Ammon's horn (tissue), 1 donor: ENCODE data around the gene SLCO3A1.

Experiments
- DNase-seq: peaks from one replicate; pipeline ENCODE4 v3.0.0-alpha.2; 2016; ENCODE audit warnings: low spot score

The SLCO3A1 gene

DNA sequence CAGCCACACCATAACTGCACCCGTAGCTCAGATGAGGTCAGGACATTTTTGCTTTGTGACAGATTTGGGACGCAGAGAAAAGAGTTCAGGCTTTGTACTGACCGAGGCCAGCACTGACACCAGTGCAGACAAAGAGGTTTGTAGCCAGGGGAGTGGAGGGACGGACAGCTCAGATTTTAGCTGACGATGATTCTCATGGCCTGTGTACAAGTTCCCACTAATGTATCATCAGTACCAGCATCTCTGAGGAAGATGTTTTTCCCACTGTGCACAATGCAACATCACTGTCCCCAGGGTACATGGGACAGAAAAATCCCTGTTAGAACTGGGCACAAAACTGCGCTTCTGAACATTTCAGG, 112.7 kb downstream of the SLCO3A1 start:
- peak; percentile 53 for DNase-seq

DNA sequence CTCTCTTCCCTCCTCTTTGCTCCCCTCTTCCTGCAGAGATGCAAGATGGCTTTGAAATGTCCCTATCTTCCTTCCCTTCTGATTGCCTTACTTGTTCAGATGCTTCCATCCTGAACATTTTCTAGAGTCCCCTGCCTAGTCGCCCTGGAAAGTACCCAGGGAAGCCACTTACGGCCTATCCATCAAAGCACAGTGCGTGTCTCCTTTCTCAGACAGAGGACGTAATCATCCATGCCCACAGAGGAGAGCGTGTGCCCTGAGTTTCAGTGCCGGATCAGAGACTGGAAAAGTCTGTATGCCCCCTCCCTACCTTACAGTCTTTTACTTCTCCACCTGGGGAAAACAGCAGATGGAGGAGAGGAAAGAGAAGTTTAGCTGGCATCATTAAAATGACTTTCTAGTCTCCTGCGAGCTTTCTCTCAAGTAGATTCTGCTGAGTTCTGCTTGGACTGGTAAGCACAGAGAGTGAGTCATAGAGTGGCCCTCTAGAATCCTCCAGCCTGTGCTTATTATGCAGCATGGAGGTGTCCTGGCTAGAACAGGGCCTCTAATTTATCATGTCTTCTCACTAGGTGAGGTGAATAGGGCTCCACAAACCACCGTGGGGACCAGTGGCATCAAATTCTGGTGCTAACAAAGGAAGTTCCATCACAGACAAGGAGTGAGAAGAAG, 114.6 kb downstream of the SLCO3A1 start:
- DNase-seq = no peak

DNA sequence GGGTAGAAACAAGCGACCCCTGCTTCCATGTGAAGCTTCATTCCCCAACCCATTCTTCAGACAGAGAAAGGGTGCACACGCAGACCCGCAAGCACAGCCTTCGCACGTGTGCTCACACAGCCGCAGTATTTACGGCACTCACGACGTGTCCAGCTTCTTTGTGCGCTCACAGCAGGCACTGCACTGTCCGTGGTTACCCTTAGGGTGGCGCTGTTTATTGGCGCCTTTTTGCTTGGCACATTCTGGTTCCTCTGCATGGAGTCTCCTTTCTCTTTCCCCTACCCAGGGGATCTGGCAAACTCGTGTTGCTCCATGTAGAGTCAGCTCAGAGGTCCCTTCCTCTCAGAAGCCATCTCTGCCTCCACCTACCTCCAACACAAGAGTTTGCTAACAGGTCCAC, 115.1 kb downstream of the SLCO3A1 start:
- no peak for DNase-seq

DNA sequence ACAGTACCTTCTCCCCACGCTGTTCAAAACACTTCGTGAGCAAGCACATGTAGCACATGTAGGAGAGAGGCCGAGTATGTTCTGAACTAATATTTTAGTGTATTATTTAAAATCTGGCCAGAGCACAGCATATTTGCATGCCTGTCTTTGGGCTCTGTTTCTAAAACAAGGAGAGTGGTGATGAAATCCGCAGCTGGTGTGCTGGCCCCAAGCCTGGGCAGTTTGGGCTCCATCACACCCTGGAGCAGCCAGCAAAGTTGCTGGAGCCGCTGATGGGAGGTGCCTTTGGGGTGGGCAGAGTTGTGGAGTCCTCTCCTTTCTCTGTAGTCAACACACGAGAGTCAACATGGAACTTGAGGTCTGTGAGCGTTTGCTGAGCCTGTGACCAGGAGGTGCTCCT, 116.6 kb downstream of the SLCO3A1 start:
- peak; percentile 77 for DNase-seq

DNA sequence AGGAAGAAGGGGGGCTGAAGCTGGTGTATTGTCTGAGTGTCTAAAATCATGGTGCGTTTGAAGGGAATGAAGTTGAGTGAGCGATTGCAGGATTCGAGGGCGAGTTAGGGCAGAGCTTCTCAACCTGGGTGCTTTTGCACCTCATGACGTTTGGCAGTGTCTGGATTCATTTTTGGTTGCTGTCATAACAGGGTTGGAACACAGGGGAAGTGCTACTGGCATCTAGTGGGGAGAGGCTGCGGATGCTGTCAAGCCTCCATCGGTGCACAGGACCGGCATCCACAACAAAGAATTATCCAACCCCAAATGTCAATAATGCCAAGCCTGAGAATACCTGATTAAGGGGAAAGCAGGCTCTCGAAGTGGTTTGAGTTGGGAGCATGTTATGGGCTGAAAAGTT, 120.0 kb downstream of the SLCO3A1 start:
- DNase-seq = peak; percentile 56

DNA sequence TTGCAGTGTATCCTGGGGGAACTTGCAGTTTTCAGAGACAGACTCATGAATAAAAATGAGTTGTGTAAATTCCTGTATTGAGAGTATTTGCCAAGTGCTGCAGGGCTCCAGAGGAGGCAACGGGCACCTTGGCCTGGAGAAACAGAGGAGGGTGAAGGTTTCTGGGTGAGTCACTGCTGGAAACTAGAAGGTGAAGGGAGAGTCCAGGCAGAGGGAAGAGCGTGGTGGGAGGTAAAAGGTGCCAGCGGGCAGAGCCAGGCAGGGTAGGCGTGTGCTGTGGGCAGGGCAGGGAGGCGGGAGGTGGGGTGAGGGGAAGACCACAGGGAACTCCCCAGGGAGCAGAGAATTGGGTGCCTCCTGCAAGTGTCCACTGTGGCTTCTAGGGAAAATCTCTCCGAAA, 120.8 kb downstream of the SLCO3A1 start:
- DNase-seq = no peak

DNA sequence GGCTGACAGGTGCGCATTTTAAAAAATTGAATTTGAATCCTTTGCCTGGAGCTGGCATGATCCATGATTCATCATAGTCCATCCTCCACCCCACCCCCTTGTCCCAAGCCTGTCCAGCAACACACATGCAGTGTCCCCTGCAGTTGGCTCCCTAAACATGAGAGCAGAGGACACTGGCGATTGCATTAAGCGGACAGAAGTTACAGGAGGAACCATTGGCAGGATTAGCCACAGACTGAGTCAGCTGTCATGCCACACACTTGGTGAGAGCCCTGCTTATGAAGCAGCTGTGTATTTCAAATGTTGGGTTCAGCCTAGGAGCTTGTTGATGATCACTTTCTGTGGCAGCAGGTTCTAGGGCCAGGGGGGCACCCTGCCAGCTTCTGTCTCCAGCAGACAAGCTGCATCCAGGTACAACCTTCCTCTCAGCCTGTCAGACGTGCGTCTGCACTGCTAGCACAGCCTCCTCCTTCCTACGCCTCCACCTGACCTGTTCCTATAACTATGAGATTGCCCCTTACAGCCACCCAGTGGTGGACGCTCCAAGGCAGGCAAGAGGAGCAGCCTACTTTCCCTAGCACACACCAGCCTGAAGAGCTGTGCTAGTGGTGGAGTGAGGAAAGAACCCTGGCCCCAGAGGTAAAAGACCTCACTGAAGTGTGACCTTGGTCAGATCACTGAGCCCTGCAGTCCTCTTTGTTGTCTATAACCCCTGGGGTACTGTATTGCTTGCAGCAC, 121.9 kb downstream of the SLCO3A1 start:
- no peak for DNase-seq

DNA sequence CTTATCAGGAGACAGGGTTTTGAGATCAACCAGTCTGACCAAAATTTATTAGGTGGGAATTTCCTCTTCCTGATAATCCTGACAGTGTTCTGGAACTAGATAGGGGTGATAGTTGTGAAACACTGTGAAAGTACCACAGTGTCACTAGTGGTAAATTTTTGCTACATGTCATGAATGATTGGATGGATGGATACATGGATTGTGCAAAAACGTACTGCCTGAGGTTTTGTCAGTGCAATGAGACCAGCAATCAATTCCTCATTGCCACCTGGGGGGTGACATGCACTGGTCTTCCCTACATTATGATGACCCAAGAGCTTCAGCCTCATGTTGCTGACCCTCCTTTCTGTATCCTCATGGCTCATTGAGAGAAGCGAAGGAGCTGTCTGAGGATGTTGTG, 123.5 kb downstream of the SLCO3A1 start:
- DNase-seq = no peak

DNA sequence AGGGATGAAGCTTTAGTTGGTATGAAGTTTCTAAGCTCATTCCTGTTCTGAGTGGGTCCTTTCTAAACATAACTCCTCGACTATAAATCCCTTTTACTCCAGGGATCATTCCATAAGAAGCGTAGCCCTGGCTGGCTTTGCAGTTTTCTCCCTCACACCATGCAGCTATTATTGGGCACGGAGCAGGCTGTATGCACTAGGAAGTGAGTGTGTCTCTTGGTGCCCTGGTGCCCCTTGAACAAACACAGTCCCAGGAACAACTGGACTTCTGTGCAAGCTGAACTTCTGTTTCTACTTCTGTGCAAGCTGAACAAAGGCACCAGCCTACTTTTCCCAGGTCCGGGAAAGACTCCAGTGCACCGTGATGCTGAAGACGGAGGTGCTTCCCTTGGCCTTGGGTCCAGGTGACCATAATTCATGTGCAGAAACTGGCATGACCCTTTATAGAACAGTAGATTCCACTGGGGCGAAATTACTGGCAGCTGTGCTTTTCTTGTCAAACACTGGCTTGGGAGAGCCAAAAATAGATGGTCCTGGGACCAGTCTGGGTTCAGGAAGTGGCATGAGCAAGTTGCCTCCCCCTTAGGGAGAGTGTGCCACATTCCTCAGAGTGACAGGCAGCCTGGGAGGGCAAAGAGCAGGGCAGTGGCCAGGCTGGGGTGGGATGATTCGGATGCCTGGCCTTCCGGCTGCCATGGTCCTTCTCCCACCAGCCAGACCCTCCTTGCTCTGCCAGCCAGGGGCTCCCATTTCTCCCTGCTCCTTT, 127.2 kb downstream of the SLCO3A1 start:
- DNase-seq = no peak

DNA sequence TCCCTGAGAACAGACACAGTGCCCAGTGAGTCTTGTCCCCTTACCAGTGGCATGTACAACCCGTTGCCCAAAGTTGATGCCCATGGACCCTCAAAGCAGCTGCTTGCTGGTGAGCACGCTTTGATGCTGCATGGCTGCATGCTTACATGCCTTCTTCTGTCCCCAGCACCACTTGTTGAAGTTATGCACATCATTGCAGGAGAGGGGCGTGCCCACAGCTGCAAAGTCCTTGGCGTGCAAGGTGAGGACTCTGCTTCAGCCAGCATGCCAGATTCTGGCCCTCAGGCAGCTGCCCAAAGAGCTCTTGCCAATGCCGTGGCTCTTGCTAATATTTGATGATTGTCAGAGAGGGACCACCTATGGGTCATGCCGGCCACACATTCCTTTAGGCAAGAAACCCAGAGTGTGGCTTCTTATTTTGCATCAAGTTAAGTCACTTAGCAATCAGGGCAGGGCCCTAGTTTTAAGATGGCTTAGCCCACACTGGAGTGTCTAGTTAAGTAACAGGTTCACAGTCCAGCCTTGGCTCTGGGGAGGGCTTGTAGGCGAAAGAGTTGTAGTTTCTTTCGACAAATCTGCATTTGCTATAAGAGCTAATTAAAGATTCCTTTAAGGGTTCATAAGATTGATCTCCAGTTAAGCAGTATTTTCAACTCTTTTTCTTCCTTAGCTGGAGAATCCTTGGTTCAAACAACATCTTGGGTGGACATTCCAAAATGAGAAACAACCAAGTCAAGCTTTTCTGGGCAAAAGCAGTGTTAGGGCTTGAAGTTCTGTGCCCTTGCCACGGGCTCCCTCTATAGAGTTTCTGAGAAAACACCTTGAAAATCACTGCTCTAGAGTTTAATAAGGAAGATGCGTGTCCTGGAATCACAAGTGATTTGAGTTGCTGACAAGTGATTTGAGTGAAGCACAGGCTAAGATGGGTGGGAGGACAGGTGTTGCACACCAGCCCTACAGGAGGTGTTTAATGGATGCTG, 128.6 kb downstream of the SLCO3A1 start:
- DNase-seq = no peak

DNA sequence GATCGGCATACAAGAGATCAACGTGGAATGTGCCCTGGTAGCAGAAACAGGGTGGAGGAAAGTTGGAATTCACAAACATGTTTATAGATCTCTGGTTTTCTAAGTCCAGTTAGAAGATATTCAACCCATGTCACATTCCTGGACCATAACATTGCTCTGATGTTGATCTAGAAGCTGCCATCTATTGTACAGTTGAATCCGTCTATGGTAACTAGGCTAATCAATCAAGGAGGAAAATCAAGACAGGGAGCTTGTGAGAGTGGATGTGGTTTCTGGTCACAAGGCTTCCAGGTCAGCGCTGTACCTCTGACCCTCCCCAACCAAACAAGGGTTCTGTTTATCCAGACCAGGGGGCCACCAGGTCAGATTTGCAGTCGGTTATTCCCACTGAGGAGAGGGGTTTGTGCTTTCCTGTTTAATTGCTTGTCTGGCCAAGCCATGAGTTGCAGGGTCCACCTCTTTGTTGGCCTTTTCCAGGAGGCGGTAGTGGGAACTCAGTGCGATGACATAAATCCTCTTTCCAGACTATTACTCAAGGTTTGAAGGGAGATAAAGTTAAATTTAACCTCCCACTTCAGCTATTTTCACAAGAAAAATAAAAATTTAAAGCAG, 130.3 kb downstream of the SLCO3A1 start:
- DNase-seq = no peak

DNA sequence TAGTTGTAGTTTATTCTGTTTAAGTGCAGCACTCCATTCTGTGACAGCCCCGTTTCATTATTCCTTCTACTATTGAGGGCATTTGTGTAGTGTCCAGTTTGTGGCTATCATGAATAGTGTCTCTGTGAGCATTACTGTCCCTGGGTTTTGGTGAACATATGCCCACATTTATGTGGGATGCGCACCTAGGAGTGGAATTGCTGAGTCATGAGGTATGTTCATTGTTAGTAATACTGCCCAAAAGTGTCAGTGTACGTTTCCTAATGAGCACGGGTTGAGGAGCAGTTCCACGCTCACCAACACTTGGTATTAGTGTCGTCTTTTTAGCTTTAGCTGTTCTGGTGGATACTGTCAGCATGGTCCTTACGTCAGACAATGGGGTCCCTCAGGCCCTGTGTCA, 131.8 kb downstream of the SLCO3A1 start:
- DNase-seq = no peak

DNA sequence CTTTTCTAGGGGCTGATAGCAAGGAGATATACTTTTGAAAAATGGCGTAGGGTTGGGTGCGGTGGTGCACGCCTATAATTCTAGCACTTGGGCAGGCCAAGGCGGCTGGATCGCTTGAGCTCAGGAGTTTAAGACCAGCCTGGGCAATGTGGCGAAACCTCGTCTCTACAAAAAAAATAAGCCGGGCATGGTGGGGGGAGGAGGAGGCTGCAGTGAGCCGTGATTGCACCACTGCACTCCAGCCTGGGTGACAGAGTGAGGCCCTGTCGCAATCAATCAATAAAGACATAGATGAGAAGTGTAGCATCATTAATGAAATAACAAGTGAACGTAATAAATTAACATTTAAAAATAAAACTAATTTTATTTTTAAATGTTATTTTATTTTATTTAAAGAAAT, 134.6 kb downstream of the SLCO3A1 start:
- DNase-seq = no peak

DNA sequence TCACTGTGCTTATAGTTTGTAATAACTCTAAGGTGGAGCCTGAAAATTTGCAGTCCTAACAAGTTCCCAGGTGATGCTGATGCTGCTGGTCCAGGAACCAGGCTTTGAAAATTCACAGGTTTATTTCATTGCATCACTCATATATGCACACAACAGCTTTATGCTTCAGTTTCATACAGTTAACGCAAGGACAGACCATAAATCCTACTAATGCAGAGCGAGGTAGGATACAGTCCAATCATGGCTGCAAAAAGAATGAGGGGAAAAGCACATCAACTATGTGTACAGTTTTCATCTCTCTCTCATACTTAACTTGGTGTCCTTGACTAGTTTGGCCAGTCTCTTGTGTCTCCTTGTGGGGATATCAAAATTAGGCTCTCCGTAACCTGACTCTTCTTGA, 135.1 kb downstream of the SLCO3A1 start:
- no peak for DNase-seq

DNA sequence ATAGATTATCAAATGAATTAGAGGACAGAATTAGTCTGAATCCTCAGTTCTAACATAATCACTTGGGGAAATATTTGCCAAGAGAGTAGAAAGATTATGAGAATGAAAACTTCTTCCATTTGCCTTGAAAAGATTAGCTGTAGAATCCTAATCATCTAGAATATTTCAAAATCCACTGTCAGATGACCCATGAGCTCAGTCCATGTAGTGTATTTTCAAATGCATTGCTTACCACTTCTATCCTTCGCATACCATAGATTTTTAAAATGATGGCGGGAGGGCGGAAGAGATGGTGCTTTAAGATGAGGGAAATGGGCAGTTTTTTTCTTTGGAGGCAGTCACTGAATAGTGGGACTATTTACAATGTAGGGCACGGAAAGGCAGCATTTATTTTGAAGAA, 136.3 kb downstream of the SLCO3A1 start:
- no peak for DNase-seq

DNA sequence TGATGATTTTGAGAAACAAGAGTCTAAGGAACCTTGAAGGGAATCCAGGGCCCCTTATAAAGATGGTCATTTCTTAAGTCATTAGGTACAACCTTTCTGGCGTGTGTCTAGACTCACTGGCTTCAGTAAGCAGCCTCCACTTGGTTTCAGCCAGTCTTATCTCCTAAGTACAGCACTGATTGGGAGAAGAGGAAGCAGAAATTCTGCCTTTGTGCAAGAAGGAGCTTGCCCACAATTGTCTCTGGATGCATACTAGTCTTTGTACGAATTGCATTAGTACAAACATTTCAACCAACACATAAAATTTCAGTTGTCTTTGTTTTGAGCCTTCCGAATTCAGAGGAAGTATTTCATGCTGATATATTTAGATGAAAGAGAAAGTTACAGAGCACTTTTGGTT, 139.4 kb downstream of the SLCO3A1 start:
- no peak for DNase-seq

DNA sequence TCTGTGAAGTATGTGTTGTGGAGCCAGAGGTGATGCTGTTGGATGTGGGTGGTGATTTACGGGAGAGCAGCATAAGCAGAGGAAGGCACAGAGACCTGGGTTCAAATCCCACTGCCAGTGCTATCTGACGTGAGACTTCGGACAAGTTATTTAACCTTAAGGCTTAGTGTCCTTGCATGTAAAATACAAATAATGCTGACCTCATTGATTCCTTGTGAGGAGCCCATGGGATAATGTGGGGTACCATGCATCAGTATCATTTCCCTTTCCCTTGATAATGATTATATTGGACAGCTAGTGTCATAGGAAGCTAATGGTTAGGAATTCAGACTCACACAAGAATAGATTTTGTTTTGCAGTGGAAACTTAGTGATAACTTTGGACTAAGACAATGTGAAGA, 141.6 kb downstream of the SLCO3A1 start:
- DNase-seq = no peak

DNA sequence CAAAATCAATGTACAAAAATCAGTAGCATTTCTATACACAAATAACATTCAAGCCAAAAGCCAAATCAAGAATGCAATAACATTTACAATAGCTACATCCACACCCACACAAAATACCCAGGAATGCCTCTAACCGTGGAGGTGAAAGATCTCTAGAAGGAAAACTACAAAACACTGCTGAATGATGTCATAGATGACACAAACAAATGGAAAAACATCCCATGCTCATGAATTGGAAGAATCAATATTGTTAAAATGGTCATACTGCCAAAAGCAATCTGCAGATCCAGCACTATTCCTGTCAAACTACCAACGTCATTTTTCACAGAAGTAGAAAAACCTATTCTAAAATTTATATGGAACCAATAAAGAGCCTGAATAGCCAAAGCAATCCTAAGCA, 143.7 kb downstream of the SLCO3A1 start:
- no peak for DNase-seq

DNA sequence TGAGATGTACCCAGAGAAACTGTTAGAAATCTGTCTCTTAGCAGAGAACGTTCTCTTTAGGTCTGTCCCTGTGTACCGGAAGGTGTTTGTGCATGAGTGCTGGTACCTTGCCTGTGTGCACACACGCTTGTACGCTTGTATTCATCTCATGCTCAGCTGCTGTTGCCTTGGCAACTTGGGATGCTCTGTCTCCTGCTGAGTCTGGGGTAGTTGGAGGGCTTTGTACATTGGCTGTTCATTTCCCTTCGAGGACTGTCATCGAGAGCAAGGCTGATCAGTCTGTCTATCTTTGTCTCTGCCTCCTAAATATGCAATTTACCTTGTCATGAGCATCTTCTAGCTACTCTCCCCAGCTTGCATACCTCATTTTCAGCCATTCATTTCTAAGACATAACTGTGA, 147.2 kb downstream of the SLCO3A1 start:
- peak; percentile 39 for DNase-seq

DNA sequence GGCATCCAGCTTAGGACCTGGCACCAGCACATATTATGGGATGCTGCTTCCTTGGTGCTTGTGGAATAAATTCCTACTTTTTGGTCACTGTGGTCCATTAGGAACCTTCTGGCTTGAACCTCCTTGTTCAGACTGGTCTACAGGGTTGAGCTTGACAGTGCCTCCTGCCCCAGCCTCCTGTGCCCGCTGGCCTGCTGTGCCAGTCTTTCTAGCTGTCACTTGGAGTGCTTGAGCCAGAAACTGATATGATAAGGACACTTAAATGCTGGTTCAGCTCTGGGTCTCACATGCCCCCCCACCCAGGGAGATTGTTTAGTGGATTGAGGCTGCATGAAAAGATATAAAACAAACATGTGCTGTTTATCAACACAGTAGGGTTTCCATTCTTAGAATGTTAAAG, 147.8 kb downstream of the SLCO3A1 start:
- no peak for DNase-seq

DNA sequence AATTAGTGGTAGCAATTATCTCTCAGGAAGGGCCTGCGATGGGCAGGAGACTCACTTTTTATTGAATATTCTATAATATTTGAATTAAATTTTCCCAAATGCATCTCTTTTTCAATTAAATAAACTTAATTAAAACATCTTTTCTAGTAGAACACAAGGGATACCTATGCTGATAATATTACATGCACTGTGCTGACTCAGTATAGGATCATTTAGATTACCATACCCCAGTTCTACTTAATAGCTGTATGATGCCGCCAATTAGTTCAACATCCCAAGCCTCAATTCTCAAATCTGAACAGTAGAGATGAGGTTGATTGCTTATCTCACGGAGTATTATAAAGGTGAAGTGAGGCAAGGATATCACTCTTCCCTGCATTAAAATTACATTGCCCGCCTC, 149.2 kb downstream of the SLCO3A1 start:
- DNase-seq = no peak
